AG04449 (cell line): ENCODE results near the gene PRPF18.

Source experiments
- CTCF ChIA-PET: fragments of 350-600 bp; formaldehyde crosslinking; extraction: SDS; loops from one replicate; lab custom pipeline; 2021; ENCODE audit warnings: antibody characterized with exemption; lab: Yijun Ruan, JAX
- POLR2A ChIA-PET: fragments of 400-600, 350-600 bp; formaldehyde crosslinking; extraction: SDS; loops from one replicate; lab custom pipeline; 2020; ENCODE audit warnings: antibody characterized with exemption, inconsistent platforms; lab: Yijun Ruan, JAX
- DNase-seq: peaks from one replicate; pipeline ENCODE4 v3.0.0-alpha.2; 2010; ENCODE audit warnings: low read depth, low spot score
- H3K4me3 ChIP-seq: 2 replicates; pipeline ENCODE4 v1.5.1; 2011; ENCODE audit warnings: low read depth, mild to moderate bottlenecking, control low read depth, low read length
- TF ChIP-seq, protein P1 (sequence below): IDR thresholded peaks from one replicate; pipeline ENCODE4 v1.5.1; 2011; ENCODE audit warnings: mild to moderate bottlenecking, moderate library complexity, low read length, control low read depth, inconsistent platforms; ENCODE audit not compliant: insufficient read depth; ENCODE audit errors: missing control alignments

PRPF18 gene

DNA sequence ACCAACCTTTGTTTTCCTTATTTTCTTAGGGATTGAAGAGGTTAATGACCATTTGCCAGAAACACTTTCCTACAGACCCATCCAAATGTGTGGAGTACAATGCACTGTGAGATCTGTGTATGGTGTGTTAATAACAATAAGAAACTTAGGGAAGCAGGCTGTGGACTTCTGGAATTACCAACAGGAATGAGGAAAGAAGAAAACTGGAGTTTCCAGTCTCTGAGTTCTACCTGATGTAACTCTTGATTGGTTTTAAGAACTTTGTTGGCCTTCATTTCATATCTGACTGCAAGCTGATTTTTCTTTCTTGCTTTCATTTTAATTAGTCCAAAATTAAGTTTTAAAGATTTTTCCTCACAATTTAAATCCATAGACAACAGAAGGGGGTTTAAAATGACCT, 43.5 kb downstream of the PRPF18 start:
- TF ChIP-seq, protein P1, sequence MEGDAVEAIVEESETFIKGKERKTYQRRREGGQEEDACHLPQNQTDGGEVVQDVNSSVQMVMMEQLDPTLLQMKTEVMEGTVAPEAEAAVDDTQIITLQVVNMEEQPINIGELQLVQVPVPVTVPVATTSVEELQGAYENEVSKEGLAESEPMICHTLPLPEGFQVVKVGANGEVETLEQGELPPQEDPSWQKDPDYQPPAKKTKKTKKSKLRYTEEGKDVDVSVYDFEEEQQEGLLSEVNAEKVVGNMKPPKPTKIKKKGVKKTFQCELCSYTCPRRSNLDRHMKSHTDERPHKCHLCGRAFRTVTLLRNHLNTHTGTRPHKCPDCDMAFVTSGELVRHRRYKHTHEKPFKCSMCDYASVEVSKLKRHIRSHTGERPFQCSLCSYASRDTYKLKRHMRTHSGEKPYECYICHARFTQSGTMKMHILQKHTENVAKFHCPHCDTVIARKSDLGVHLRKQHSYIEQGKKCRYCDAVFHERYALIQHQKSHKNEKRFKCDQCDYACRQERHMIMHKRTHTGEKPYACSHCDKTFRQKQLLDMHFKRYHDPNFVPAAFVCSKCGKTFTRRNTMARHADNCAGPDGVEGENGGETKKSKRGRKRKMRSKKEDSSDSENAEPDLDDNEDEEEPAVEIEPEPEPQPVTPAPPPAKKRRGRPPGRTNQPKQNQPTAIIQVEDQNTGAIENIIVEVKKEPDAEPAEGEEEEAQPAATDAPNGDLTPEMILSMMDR, result no peak
- CTCF ChIA-PET, result interaction anchor here (0.8 kb wide), 1 partner anchor 147 kb away, joined by 4 read pairs; no protein-coding TSS in a partner anchor
- no peak for DNase-seq
- H3K4me3 ChIP-seq, result no peak overlapping the region
- POLR2A ChIA-PET, result no interaction called here

DNA sequence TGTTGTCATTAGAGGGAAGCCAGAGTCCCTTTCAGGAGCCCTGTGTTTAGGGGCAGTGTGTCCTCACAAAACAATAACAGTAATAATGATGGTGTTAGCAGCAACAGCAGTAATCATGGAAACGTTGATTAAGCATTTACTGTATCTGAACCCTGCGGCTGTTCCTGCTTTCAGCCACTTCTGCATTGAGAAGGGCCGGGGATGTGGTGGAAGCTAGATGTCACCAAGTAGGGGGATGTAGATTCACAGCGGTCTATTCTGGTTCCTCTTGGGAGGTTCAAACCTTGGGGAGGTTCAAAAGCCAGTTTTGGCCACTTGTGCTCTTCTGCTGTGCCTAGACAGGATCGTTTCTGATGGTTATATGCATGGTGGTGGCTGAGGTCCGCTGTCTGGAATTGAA, 44.8 kb downstream of the PRPF18 start:
- POLR2A ChIA-PET, result no interaction called here
- CTCF ChIA-PET, result interaction anchor here (1.2 kb wide), 1 partner anchor 9 kb away, joined by 3 read pairs; no protein-coding TSS in a partner anchor
- DNase-seq, result no peak
- TF ChIP-seq, protein P1, result no peak
- H3K4me3 ChIP-seq, result no peak overlapping the region

DNA sequence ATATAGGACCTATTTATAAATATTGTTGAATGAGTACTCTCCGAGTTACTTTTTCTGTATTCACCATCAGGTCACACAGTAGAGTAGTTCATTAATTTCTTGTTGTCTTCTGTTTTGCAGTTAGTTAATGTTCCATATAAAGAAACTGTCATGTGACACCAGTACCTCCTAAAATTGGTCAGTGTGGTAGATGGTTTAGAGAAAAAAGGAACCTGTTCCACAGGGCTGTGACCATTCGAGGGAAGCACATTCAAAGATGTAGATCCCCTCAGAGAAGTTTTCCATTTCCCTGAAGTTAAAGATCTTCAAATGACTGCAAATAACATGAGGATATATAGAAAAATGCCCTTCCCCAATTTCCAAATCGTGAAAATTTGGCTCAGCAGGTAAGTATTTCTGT, 45.7 kb downstream of the PRPF18 start:
- CTCF ChIA-PET, result no interaction called here
- POLR2A ChIA-PET, result no interaction called here
- DNase-seq, result no peak
- TF ChIP-seq, protein P1, result no peak
- H3K4me3 ChIP-seq, result no peak overlapping the region

DNA sequence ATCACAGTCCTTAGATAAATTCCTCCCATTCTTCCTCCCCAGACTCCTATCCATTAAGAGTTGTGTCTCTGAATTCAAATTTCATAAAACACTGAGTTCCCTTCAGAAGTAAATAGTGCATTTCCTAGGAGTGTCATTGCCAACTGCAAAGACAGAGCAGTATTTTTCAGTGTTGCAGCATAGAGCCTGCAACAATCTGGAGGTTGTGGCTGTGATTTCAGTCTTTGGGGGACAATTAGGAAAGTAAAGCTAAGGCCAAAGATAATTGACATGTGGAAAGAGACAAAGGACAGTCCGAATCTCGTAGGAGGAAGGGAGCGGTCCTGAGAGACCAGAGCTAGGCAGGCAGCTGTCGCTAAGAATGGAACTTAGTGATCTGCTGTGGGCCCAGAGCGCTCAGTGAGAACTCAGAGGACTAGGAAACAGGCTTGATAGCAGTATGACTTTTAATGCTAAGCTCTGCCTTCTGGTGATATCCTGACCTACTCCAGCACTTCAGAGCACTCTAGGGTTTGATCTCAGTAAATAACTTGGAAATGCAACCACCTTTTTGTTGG, 46.2 kb downstream of the PRPF18 start:
- ChIA-PET CTCF (interaction anchor here (0.7 to 1.5 kb wide), 5 partner anchors 11 to 145 kb away, joined by 3 to 7 read pairs (median 3); no protein-coding TSS in a partner anchor), POLR2A (no interaction called here)
- H3K4me3 ChIP-seq, result no peak overlapping the region
- no peak for DNase-seq
- TF ChIP-seq, protein P1, result no peak

DNA sequence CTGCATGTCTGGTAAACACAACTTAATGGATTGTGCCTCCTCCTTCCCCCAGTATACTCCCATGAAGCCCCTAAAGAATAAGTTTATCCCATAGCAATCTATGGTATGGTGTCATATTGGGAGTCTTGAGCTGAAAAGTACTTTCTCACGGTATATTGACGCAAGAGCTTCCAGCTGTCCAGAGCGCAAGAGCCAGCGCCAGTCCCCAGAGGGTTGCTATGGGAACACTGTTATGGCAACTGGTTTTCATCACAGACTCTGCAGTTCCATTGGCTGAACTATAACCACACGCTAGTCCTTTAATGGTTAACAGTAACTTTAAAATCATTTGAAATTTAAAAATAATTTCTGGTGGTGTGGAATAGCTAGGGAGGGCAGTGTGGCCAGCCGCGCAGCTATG, 46.9 kb downstream of the PRPF18 start:
- H3K4me3 ChIP-seq, result no peak overlapping the region
- POLR2A ChIA-PET, result no interaction called here
- peak; percentile 65 for DNase-seq
- CTCF ChIA-PET, result interaction anchor here (0.7 to 1.5 kb wide), 5 partner anchors 12 to 144 kb away, joined by 3 to 7 read pairs (median 3); no protein-coding TSS in a partner anchor
- TF ChIP-seq, protein P1, result no peak

DNA sequence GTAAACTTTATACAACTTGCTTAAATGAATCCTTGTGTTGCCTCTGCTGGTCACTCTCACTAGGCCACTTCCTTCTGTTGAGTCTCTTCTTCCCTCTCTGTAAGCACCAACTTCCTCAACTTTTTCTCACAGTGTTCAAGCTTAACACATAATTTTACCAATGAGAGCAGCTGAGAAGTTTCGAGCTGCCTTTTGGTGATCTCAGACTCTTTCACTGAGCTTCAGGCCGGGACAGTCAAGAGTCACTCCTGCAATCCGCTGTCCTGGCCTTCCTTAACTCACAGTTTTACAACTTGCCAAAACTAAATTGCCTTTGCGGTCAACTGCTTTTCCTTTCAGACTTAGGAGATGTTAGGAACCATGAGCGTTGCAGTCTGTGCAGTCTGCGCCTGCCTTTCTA, 47.4 kb downstream of the PRPF18 start:
- ChIA-PET CTCF (interaction anchor here (1.2 to 1.5 kb wide), 4 partner anchors 13 to 143 kb away, joined by 3 to 7 read pairs (median 4); no protein-coding TSS in a partner anchor), POLR2A (no interaction called here)
- H3K4me3 ChIP-seq, result no peak overlapping the region
- TF ChIP-seq, protein P1, result no peak
- DNase-seq, result no peak
